ENCODE results near the gene RBBP5. TPM values are rescaled to one million over a fixed set of nuclear protein-coding genes. Genes with fewer than 3 reads are reported as not detected.

Gene RBBP5
- total RNA-seq, 1 donor from 2014 or later = 10.6 TPM

GRCh38 chr1:205109711-205110110, 12.1 kb downstream of the RBBP5 start:
- no peak for DNase-seq (ENCODE audit: low read depth)
- H3K4me3 ChIP-seq (ENCODE audit: low read depth, low read length) = no peak overlapping the region
- no peak for TF ChIP-seq CTCF (conservative IDR thresholded peaks at IDR 0.05; ENCODE audit: low read depth, low read length)

- H3K4me3 ChIP-seq (ENCODE audit: low read depth, low read length) = no peak overlapping the region
- no peak for DNase-seq (ENCODE audit: low read depth)
- TF ChIP-seq CTCF (conservative IDR thresholded peaks at IDR 0.05; ENCODE audit: low read depth, low read length) = no peak
Observed at GRCh38 chr1:205109269-205109668, 12.5 kb downstream of the RBBP5 start.

GRCh38 chr1:205108464-205108863, 13.3 kb downstream of the RBBP5 start:
- TF ChIP-seq CTCF (conservative IDR thresholded peaks at IDR 0.05; ENCODE audit: low read depth, low read length) = no peak
- no peak overlapping the region for H3K4me3 ChIP-seq (ENCODE audit: low read depth, low read length)
- no peak for DNase-seq (ENCODE audit: low read depth)

GRCh38 chr1:205107327-205107726, 14.5 kb downstream of the RBBP5 start:
- no peak for TF ChIP-seq CTCF (conservative IDR thresholded peaks at IDR 0.05; ENCODE audit: low read depth, low read length)
- DNase-seq (ENCODE audit: low read depth) = no peak
- no peak overlapping the region for H3K4me3 ChIP-seq (ENCODE audit: low read depth, low read length)

GRCh38 chr1:205102404-205102803, 19.4 kb downstream of the RBBP5 start:
- no peak for DNase-seq (ENCODE audit: low read depth)
- no peak for TF ChIP-seq CTCF (conservative IDR thresholded peaks at IDR 0.05; ENCODE audit: low read depth, low read length)
- H3K4me3 ChIP-seq (ENCODE audit: low read depth, low read length) = no peak overlapping the region

- no peak for DNase-seq (ENCODE audit: low read depth)
- no peak for TF ChIP-seq CTCF (conservative IDR thresholded peaks at IDR 0.05; ENCODE audit: low read depth, low read length)
- H3K4me3 ChIP-seq (ENCODE audit: low read depth, low read length) = no peak overlapping the region
Observed at GRCh38 chr1:205098242-205098641, 23.5 kb downstream of the RBBP5 start.

- H3K4me3 ChIP-seq (ENCODE audit: low read depth, low read length) = no peak overlapping the region
- TF ChIP-seq CTCF (conservative IDR thresholded peaks at IDR 0.05; ENCODE audit: low read depth, low read length) = no peak
- DNase-seq (ENCODE audit: low read depth) = no peak
Observed at GRCh38 chr1:205095422-205095821, 26.4 kb downstream of the RBBP5 start.

Measured in epithelial cell of proximal tubule (primary cell).